GM18519 (cell line): Measurements from ENCODE around the gene FAM76A.
A peak's percentile ranks its signal among the peaks of the same experiment; 100 is the strongest.

Experiments
- ATAC-seq: cut with Tn5 transposase; IDR thresholded peaks from one replicate; pipeline ENCODE4 v1.9.1; 2021; ENCODE audit warnings: mild to moderate bottlenecking, moderate library complexity; ENCODE audit not compliant: unreplicated experiment, low FRiP score

The FAM76A gene

DNA sequence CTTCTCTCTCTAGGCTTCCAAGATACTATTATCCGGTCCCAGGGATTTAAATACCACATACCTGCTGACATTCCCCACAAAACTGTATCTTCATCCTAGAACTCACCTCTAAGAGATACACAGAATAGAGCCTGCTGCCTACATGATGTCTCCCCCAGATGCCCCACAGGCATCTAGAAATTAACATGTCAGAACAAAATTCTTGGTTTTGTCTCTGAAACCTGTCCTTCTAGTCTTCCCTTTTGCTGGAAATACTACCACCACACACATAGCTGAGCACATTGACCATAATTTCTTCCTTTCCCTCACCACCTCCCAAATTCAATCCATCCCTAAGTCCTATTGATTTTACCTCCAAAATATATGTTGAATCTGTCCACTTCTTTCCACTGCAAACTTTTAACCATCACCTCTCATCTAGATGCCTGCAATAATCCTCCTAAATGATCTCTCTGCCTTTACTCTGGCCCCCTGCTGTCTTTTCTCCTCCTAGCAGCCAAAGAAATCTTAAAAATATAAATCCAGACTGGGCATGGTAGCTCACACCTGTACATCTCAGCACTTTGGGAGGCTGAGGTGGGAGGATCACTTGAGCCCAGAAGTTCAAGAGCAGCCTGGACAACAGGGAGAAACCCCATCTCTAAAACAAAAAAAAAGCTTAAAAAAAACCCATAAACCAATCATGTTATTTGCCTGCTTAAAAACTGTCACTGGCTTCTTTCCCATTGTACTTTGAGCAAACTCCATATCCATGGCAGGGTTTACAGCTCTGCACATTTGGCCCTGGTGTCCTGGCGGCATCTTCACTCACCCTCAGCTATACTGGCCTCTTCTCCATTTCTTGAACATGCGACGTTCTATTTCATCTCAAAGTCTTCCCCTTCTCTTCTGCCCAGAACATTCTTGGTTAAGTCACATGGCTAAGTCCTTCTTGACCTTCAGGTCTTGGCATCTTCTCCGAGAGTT is 6.2 kb upstream of the FAM76A start:
- ATAC-seq, result no peak

DNA sequence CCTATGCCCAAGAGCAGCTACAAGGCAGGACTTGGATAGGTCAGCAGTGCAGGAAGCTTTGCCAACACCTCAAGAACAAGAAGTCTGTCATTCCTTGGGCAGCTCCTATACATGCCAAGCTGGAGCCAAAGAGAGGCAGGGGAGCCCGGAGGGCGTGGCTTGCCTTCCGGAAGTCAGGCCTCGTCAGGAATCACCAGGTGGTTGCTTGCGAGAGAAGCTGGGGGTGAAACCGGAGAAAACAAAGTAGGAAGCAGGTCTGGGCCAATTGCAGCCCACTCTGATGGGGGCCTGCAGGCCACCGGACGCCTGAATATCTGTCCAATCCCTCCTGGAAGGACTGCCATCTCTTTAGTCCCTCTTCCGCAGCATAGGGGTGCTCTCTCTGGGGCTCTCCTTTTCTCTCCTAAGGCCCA is 794 bp upstream of the FAM76A start:
- ATAC-seq, result no peak

- ATAC-seq, result peak; percentile 27
Measured at GRCh38 chr1:27726173-27727044, 648 bp downstream of the FAM76A start.

DNA sequence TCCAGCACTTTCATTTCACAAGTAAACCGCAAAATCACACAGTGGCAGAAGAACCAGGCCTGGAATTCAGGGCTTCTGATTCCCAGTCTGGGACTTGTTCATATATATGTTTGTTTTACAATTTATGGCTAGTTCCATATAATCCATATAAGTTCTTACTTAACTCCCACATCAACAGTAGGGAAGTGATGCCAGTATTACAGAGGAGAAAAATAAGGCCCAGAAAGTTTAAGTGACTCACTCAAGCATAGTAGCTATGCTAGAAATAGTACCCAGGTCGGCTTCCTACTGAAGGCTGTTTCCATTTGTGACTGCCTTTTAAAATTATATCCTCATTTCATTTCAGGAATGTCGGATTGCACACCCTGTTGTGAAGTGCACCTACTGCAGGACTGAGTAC is 1.4 kb downstream of the FAM76A start:
- no peak for ATAC-seq

DNA sequence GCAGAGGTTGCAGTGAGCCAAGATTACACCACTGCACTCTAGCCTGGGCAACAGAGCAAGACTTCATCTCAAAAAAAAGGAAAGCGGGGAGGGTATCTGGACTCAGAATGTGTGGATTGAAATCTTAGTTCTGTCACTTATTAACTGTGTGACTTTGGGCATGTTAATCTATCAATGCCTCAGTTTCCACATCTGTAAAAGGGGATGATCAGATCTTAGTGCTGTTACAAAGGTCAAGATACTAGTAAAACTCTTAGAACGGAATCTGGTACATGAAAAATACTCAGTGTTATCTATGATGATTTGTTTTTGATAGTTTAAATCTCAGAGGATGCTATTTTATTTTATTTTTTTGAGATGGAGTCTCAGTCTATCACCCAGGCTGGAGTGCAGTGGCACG is 10.5 kb downstream of the FAM76A start:
- ATAC-seq, result no peak

GRCh38 chr1:27741121-27741520 is 15.4 kb downstream of the FAM76A start:
- no peak for ATAC-seq

- no peak for ATAC-seq
Measured at GRCh38 chr1:27744556-27744955, 18.8 kb downstream of the FAM76A start.

GRCh38 chr1:27745466-27745865 is 19.7 kb downstream of the FAM76A start:
- no peak for ATAC-seq

DNA sequence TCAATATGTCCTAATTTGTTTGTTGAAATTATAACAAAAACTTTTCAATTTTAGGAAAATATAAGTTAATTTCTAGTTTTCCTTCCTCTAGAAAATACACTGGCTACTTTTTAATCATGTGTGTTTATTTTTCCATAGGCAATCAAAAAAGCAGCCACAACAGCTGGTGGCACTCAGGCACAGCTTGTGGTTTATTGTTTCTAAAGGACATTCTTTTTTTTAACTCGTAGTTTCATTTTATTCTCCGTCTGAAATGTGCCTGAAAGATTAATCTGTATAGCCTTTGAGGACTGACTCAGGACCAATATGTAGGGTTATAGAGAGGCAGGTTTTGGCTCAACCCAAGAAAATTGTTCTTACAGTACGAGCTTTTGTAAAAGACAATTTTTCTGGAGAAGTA is 26.6 kb downstream of the FAM76A start:
- ATAC-seq, result no peak

GRCh38 chr1:27755286-27755685 is 29.5 kb downstream of the FAM76A start:
- no peak for ATAC-seq

GRCh38 chr1:27755865-27756264 is 30.1 kb downstream of the FAM76A start:
- no peak for ATAC-seq

GRCh38 chr1:27759236-27759635 is 33.5 kb downstream of the FAM76A start:
- ATAC-seq, result no peak

DNA sequence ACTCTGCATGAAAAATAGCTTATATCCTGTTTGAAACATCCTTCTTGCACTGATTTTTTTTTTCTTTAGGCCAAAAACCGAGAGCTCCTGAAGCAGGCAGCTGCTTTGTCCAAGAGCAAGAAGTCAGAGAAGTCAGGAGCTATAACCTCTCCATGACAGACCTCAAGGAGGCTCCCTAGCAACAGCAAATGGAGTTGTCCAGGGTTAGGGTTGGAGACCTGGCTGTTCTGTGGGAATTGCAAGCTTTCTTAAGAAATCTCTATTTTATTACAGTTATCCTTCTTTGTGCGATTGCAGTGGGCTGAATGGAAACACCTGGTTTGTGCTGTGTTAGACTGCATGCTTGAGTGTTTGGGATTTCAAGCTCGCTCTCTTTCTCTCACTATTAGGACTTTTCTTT is 34.7 kb downstream of the FAM76A start:
- no peak for ATAC-seq

DNA sequence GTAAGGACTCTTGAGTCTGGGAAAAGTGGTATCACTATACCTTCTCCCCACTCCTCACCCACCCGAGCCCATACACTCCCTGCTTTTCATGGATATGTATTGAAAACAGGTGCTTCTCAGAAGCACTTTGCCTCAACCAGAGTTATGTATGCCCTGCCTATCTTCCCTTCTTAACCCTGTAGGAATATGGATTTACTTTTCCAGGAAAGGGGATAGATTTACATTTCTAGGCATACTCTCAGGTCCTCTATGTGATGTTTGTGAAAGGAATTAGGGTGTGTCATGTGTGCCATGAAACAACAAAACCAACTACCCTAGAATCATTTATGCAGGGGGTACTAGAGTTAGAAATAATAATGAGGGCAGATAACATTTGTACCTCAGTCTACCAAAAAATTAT is 36.3 kb downstream of the FAM76A start:
- no peak for ATAC-seq

- ATAC-seq, result no peak
Measured at GRCh38 chr1:27763358-27763757, 37.6 kb downstream of the FAM76A start.

DNA sequence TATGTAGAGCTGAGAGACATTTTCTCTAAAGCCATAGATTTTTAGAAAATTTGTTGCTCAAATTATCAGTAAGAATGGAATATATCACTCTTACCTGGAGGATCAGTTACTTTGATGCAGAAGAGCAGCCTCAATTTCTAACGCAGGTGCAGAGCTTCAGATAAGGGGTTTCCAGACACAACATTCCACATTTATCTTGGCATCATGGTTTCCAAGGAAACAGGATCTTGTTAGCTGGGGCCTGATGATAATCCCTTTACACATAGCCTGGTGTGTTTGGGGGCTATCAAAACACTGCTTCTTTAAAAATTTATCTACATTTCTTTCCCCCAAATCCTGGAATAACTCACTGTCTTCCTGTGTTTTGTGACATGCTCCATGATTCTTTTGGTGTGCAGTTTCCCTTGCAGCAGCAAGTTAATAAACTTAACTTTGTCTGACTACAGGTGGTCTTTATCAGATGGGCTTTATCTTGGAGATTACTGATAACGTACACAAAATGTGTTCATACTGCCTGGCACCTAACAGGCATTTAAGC is 44.6 kb downstream of the FAM76A start:
- no peak for ATAC-seq

GRCh38 chr1:27772036-27772931 is 46.5 kb downstream of the FAM76A start:
- no peak for ATAC-seq

- ATAC-seq, result peak; percentile 70
Measured at GRCh38 chr1:27772932-27773825, 47.4 kb downstream of the FAM76A start, which contains the start of gene STX12. TSS of gene STX12 (plus strand) at chr1:27773219. CDS start at chr1:27773308, 89 bp downstream.

DNA sequence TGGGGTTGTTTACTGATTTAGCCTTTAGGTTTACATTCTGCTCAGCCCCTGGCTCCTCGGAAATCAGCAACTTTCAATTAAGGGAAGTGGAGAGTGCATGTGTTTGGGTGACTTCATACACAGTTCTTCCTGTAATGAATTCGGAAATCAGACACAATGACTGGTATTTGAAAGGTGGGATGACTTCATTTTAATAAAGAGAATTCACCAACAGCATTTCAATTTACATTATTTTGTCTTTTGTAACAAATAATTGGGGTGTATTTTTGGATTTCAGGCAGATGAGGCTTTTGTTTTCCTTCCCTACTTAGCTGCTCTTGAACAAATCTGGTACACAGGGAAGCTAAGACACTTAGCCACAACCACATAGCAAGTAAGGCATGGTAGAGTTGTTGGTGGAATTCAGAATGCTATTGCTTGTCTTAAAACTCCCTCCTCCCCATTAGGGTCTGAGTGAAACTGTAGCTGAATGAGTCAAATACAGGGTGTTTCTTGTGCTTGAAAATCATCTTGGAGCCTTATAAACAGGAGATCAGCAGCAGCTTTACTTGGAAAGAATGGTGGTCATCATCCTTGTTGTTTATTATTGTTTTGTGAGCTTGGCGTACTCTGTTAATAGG is 48.2 kb downstream of the FAM76A start:
- ATAC-seq, result no peak
